Measurements from ENCODE around the gene HMCN2. TPM values are rescaled to one million over a fixed set of nuclear protein-coding genes. Genes with fewer than 3 reads are reported as not detected.

The HMCN2 gene
- total RNA-seq, 1 donor from 2014 or later = 7.8 TPM

DNA sequence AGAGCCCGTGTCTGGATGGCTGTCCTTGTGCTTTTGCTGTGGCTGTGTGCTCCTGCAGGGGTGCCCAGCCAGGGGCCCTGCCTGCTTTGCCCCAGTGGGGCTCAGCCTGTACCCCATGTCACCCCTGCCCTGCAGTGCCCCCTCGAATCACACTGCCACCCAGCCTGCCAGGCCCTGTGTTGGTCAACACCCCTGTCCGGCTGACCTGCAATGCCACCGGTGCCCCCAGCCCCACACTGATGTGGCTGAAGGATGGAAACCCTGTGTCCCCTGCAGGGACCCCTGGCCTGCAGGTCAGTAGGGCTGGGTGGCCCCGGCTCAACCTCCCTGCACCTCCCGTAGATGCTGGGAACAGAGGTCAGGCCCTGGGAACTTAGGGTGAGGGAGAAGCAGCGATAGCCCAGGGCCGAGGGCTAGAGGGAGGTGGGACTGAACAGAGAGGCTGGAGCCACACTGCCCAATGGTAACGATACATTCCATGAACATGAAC, 96.4 kb downstream of the HMCN2 start:
- no peak for DNase-seq
- Histone ChIP-seq H3K4me1 (no peaks in the 10 kb centered on the region), H3K9me3 (no peaks in the 10 kb centered on the region), H3K27me3 (no peaks in the 10 kb centered on the region), H3K27ac (no peak overlapping the region), H3K4me3 (no peak overlapping the region), H3K36me3 (no peaks in the 10 kb centered on the region)
- ATAC-seq = no peak
- TF ChIP-seq, protein P1, sequence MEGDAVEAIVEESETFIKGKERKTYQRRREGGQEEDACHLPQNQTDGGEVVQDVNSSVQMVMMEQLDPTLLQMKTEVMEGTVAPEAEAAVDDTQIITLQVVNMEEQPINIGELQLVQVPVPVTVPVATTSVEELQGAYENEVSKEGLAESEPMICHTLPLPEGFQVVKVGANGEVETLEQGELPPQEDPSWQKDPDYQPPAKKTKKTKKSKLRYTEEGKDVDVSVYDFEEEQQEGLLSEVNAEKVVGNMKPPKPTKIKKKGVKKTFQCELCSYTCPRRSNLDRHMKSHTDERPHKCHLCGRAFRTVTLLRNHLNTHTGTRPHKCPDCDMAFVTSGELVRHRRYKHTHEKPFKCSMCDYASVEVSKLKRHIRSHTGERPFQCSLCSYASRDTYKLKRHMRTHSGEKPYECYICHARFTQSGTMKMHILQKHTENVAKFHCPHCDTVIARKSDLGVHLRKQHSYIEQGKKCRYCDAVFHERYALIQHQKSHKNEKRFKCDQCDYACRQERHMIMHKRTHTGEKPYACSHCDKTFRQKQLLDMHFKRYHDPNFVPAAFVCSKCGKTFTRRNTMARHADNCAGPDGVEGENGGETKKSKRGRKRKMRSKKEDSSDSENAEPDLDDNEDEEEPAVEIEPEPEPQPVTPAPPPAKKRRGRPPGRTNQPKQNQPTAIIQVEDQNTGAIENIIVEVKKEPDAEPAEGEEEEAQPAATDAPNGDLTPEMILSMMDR (IDR thresholded peaks at IDR 0.05) = no peak
- intact Hi-C loops (cut with DNase I) = no loop called here

DNA sequence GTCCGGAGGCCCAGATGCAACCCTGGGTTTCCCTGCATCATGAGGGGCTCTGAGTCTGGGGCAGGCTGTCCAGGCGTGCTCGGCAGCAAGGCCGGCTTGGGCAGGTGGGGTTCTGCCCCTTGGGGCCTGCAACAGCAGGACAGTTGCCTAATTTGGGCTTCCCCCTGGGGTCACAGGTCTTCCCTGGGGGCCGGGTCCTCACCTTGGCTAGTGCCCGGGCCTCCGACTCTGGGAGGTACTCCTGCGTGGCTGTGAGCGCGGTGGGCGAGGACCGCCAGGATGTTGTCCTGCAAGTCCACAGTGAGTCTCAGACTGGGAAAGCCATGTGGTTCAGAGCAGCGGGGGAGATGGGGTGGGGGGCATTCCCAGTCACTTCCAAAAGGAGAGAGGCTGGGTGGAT, 97.1 kb downstream of the HMCN2 start:
- H3K9me3 ChIP-seq = no peaks in the 10 kb centered on the region
- H3K27me3 ChIP-seq = no peaks in the 10 kb centered on the region
- H3K4me3 ChIP-seq = no peak overlapping the region
- DNase-seq = no peak
- no peak for ATAC-seq
- intact Hi-C loops (cut with DNase I) = no loop called here
- H3K36me3 ChIP-seq = no peaks in the 10 kb centered on the region
- H3K27ac ChIP-seq = no peak overlapping the region
- H3K4me1 ChIP-seq = no peaks in the 10 kb centered on the region
- TF ChIP-seq, protein P1 (IDR thresholded peaks at IDR 0.05) = no peak

DNA sequence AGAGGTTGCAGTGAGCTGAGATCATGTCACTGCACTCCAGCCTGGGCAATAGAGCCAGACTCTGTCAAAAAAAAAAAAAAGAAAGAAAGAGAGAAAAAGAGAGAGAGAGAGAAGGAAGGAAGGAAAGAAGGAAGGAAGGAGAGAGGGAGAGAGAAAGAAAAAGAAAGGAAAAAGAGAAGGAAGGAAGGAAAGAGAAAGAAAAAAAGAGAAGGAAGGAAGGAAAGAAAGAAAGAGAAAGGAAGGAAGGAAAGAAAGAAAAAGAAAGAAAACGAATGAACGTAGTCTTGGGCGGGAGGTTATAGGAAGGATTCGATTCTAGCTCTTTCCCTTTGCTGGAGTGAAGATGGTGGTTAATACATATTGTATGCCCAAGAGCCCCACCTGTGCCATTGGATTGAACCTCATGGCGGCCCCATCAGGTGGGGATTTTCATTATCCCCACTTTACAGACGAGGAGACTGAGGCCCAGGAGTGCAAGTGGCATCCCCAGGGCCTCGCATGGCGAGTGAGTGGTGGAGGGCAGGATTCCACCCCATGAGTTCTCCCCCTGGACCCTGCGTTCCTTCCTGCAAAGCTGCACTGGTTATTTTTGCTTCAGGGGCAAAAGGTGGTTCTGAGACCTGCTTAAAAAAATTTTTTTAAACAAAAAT, 98.3 kb downstream of the HMCN2 start:
- no peaks in the 10 kb centered on the region for H3K9me3 ChIP-seq
- no peaks in the 10 kb centered on the region for H3K4me1 ChIP-seq
- H3K27ac ChIP-seq = no peak overlapping the region
- ATAC-seq (no peak), DNase-seq (no peak)
- H3K4me3 ChIP-seq = no peak overlapping the region
- no peaks in the 10 kb centered on the region for H3K27me3 ChIP-seq
- intact Hi-C loops (cut with DNase I) = no loop called here
- TF ChIP-seq, protein P1 (IDR thresholded peaks at IDR 0.05) = no peak
- H3K36me3 ChIP-seq = no peaks in the 10 kb centered on the region

DNA sequence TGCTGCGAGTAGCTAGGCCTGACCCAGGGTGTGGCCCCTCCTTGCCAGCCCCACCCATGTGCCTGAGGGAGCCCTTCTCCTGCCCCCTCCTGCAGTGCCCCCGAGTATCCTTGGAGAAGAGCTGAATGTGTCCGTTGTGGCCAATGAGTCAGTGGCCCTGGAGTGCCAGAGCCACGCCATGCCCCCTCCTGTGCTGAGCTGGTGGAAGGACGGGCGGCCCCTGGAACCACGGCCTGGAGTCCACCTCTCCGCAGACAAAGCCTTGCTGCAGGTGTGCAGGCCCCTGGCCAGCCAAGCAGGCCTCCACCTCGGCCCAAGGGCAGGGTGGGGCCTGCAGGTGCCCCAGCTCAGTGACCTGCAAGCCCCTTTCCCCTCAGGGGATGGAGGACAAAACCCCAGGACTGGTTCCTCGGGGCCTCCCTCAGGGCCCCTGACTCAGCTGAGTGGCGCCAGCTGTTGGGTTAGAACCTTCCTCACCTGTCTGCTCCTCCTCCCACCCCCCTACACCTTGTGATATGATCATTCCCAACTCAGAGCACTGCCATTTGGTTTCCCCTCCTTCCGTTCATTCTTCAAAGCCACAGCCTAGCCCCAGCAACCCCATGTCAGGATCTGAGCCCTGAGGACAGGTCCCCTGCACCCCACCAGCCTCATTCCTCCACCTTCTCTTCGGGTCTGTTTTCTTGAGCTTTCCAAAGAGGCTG, 99.2 kb downstream of the HMCN2 start:
- ATAC-seq (no peak), DNase-seq (no peak)
- intact Hi-C loops (cut with DNase I) = no loop called here
- H3K4me3 ChIP-seq = no peak overlapping the region
- no peaks in the 10 kb centered on the region for H3K36me3 ChIP-seq
- H3K9me3 ChIP-seq = no peaks in the 10 kb centered on the region
- H3K4me1 ChIP-seq = no peaks in the 10 kb centered on the region
- H3K27me3 ChIP-seq = no peaks in the 10 kb centered on the region
- TF ChIP-seq, protein P1 (IDR thresholded peaks at IDR 0.05) = no peak
- H3K27ac ChIP-seq = no peak overlapping the region

DNA sequence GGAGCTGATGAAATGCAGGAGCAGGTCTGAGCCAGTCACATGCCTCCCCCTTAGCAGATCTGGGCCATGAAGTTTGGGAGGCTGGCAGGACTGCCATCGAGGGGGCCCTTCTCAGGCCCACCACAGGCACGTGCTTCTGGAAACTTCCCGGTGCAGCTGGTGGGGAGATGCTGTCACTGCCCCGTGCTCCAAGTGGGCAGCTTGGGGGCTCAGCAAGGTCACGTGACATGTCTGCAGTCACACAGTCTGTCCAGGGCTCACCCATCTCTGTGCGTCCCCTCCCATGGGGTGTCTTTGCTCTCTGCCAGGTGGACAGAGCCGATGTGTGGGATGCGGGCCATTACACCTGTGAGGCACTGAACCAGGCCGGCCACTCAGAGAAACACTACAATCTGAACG, 99.8 kb downstream of the HMCN2 start:
- H3K9me3 ChIP-seq = no peaks in the 10 kb centered on the region
- no peaks in the 10 kb centered on the region for H3K27me3 ChIP-seq
- no peak overlapping the region for H3K27ac ChIP-seq
- TF ChIP-seq, protein P1 (IDR thresholded peaks at IDR 0.05) = no peak
- H3K4me3 ChIP-seq = no peak overlapping the region
- H3K4me1 ChIP-seq = no peaks in the 10 kb centered on the region
- no peak for ATAC-seq
- no peaks in the 10 kb centered on the region for H3K36me3 ChIP-seq
- DNase-seq = no peak
- intact Hi-C loops (cut with DNase I) = no loop called here
